ENCODE results near the gene COBL.

DNA sequence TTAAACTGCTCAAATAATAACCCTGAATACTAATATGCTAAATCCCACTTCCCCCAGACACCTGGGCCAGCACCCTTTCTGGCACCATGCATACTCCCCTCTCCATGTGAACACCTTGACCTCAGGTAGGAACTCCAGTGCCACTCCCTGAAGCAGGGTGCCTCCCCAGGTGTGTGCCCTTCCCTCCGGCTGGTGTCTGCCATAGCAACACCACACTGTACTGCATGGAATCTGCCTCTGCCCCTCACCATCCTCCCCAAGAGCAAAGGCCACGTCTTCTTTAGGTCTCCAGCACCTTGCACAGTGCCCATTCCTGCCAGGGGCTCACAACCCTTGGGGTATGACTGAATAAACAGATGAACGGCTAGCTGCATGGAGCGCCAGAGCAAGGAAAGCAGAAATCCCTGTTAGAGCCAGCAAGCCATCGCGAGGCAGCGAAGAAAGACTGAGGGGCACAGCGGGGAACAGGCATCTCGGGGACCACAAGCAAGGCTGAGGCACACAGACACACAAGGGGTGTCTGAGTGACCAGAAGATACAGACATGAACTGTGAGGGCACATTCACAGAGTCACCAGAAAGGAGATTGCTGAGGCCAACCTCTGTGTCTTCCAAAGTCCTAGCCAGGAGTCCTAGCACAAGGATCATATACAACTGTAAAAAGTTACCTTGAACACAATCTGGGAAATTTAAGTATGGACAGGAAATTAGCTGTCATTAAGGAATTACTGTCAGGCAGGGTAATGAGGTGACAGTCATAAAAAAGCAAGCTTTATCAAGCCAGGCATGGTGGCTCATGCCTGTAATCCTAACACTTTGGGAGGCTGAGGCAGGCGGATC, 25.7 kb downstream of the COBL start:
- TF ChIP-seq BHLHE40 (IDR thresholded peaks at IDR 0.05; ENCODE audit: borderline replicate concordance) (no peak), L3MBTL2 (conservative IDR thresholded peaks at IDR 0.05) (no peak), FOXK2 (IDR thresholded peaks at IDR 0.05) (no peak), ZNF384 (IDR thresholded peaks at IDR 0.05) (no peak), ARNT (IDR thresholded peaks at IDR 0.05) (no peak), ELF4 (IDR thresholded peaks at IDR 0.05) (no peak), CTBP1 (IDR thresholded peaks at IDR 0.05; ENCODE audit: borderline replicate concordance) (no peak), HDGF (IDR thresholded peaks at IDR 0.05; ENCODE audit: borderline replicate concordance) (no peak), TARDBP (IDR thresholded peaks at IDR 0.05) (no peak), FOXA1 (IDR thresholded peaks at IDR 0.05) (no peak), SUZ12 (IDR thresholded peaks at IDR 0.05) (no peak), FOXM1 (IDR thresholded peaks at IDR 0.05; ENCODE audit: borderline replicate concordance) (no peak)
